ENCODE results near the gene PPP1R26. TPM values are rescaled to one million over a fixed set of nuclear protein-coding genes. Genes with fewer than 3 reads are reported as not detected.

PPP1R26 gene
- total and polyA plus RNA-seq, 9 of the 15 experiments (the other 6 are each of a cell fraction or from before 2014, with no cell fraction given) = 0.77 to 26.8 (median 9.3) TPM

DNA sequence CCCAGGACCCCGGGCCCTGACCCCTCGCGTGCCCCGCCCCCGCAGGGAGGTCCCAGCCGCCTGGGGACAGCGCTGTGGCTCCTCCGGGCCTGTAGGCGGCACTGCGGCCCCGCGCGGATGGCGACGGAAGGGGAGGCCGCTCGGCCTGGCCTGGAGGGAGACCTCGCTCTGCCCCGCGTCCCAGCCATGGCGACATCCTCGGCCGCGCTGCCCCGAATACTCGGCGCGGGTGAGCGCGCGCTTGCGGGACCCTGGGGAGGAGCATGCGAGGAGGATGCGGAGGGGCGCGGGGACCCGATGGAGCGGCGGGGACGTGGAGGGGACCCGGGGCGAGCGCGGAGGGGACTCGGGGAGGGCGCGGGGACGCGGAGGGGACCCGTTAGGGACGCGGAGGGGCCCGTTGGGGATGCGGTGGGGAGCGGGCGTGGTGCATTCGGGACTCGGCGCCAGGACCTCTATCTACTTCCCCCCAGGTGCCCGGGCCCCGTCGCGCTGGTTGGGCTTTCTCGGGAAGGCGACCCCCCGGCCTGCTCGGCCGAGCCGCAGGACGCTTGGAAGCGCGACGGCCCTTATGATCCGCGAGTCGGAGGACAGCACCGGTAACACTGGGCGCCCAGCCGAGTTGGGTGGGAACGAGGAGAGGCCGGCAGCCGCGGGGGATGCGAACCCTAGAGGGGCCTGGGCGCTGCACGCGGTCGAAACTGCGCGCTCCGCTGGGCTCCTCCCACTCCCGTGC lies 21.1 kb downstream of the PPP1R26 start, which contains the start of gene MRPS2 (continued):
- TF ChIP-seq, protein P1, sequence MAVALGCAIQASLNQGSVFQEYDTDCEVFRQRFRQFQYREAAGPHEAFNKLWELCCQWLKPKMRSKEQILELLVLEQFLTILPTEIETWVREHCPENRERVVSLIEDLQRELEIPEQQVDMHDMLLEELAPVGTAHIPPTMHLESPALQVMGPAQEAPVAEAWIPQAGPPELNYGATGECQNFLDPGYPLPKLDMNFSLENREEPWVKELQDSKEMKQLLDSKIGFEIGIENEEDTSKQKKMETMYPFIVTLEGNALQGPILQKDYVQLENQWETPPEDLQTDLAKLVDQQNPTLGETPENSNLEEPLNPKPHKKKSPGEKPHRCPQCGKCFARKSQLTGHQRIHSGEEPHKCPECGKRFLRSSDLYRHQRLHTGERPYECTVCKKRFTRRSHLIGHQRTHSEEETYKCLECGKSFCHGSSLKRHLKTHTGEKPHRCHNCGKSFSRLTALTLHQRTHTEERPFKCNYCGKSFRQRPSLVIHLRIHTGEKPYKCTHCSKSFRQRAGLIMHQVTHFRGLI (CRISPR knock-in tag; IDR thresholded peaks at IDR 0.05) = no peak
- TF ChIP-seq HNRNPL (IDR thresholded peaks at IDR 0.05; ENCODE audit: low read depth, low read length) (peak; percentile 39; the same call in 1 of the 2 replicates), ARID2 (IDR thresholded peaks at IDR 0.05) (no peak), ZNF134 (CRISPR knock-in tag; conservative IDR thresholded peaks at IDR 0.05) (no peak), ETV6 (IDR thresholded peaks at IDR 0.05; ENCODE audit: borderline replicate concordance in 1 of 2, low read depth in 2 of 2, low read length in 1 of 2) (no peak), ETV6 (CRISPR knock-in tag; IDR thresholded peaks at IDR 0.05; ENCODE audit: borderline replicate concordance) (no peak; the same call in 1 of the 2 replicates), RAD51 (IDR thresholded peaks at IDR 0.05; ENCODE audit: borderline replicate concordance, low read depth) (no peak), NR2C2 (CRISPR knock-in tag; IDR thresholded peaks at IDR 0.05) (no peak), NR2C2 (tag; IDR thresholded peaks at IDR 0.05) (peak; percentile 81), GTF2F1 (IDR thresholded peaks at IDR 0.05; ENCODE audit: low read depth, low read length) (no peak), SAP30 (IDR thresholded peaks at IDR 0.05; ENCODE audit: borderline replicate concordance, insufficient read depth, low read depth, low read length, poor library complexity, severe bottlenecking) (no peak), BDP1 (IDR thresholded peaks at IDR 0.05; ENCODE audit: insufficient read depth, insufficient read length) (no peak), LCOR (CRISPR knock-in tag; IDR thresholded peaks at IDR 0.05) (peak; percentile 11; the same call in 1 of the 2 replicates), CBFA2T2 (conservative IDR thresholded peaks at IDR 0.05) (no peak), KLF13 (tag; IDR thresholded peaks at IDR 0.05; ENCODE audit: borderline replicate concordance, low read depth) (peak; percentile 51; the same call in 1 of the 2 replicates), PTTG1 (tag; IDR thresholded peaks at IDR 0.05; ENCODE audit: low read depth) (no peak), GABPB1 (CRISPR knock-in tag; IDR thresholded peaks at IDR 0.05) (peak; percentile 68), ZNF444 (CRISPR knock-in tag; IDR thresholded peaks at IDR 0.05) (no peak), NCOA4 (IDR thresholded peaks at IDR 0.05; ENCODE audit: partially characterized antibody) (no peak)
- TF ChIP-seq, protein P2, sequence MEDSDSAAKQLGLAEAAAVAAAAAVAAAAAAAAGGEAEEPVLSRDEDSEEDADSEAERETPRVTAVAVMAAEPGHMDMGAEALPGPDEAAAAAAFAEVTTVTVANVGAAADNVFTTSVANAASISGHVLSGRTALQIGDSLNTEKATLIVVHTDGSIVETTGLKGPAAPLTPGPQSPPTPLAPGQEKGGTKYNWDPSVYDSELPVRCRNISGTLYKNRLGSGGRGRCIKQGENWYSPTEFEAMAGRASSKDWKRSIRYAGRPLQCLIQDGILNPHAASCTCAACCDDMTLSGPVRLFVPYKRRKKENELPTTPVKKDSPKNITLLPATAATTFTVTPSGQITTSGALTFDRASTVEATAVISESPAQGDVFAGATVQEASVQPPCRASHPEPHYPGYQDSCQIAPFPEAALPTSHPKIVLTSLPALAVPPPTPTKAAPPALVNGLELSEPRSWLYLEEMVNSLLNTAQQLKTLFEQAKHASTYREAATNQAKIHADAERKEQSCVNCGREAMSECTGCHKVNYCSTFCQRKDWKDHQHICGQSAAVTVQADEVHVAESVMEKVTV (CRISPR knock-in tag; IDR thresholded peaks at IDR 0.05) = no peak
- TF ChIP-seq, protein P3, sequence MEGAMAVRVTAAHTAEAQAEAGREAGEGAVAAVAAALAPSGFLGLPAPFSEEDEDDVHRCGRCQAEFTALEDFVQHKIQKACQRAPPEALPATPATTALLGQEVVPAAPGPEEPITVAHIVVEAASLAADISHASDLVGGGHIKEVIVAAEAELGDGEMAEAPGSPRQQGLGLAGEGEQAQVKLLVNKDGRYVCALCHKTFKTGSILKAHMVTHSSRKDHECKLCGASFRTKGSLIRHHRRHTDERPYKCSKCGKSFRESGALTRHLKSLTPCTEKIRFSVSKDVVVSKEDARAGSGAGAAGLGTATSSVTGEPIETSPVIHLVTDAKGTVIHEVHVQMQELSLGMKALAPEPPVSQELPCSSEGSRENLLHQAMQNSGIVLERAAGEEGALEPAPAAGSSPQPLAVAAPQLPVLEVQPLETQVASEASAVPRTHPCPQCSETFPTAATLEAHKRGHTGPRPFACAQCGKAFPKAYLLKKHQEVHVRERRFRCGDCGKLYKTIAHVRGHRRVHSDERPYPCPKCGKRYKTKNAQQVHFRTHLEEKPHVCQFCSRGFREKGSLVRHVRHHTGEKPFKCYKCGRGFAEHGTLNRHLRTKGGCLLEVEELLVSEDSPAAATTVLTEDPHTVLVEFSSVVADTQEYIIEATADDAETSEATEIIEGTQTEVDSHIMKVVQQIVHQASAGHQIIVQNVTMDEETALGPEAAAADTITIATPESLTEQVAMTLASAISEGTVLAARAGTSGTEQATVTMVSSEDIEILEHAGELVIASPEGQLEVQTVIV (CRISPR knock-in tag; IDR thresholded peaks at IDR 0.05; ENCODE audit: borderline replicate concordance) = no peak
- TF ChIP-seq, protein P4, sequence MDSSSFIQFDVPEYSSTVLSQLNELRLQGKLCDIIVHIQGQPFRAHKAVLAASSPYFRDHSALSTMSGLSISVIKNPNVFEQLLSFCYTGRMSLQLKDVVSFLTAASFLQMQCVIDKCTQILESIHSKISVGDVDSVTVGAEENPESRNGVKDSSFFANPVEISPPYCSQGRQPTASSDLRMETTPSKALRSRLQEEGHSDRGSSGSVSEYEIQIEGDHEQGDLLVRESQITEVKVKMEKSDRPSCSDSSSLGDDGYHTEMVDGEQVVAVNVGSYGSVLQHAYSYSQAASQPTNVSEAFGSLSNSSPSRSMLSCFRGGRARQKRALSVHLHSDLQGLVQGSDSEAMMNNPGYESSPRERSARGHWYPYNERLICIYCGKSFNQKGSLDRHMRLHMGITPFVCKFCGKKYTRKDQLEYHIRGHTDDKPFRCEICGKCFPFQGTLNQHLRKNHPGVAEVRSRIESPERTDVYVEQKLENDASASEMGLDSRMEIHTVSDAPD (CRISPR knock-in tag; IDR thresholded peaks at IDR 0.05) = no peak

Data from K562 (cell line).